ENCODE measurements around the gene APBA2.

Gene APBA2

GRCh38 chr15:28918141-28918983 lies 32.6 kb downstream of the APBA2 start:
- H2BK5ac ChIP-seq (ENCODE audit: low read depth, low read length, poor library complexity, severe bottlenecking), result no peak overlapping the region
- H2AFZ ChIP-seq (ENCODE audit: low read depth, low read length), result no peak overlapping the region

DNA sequence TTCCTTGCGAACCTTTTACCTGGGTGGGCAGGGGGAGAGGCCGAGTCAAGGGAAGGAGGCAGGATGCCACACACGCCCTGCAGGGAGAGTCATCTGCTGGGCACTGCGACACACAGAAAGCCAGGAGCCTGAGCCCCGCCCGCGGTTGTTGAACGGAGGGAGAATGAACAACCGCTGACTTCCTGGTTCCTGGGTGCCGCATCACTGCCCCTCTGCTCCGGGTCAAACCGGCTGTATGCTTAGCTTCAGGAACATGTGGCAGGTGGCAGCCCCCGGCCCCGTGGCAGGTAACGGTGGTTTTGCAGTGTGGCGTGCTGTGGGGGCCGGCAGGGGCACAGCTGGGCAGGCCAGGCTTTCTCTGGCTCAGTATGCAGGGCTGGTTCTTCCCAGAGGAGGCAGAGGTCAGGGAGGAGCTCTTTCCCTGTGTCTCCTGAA lies 33.4 kb downstream of the APBA2 start:
- no peak overlapping the region for H2BK12ac ChIP-seq (ENCODE audit: low read length in 2 of 2)
- peaks cover 0 to 8% of the 10 kb centered on the region in 2 experiments for H3K36me3 ChIP-seq (ENCODE audit: control insufficient read depth in 1 of 2, insufficient read depth in 2 of 2, low read depth in 1 of 2, low read length in 2 of 2)
- no peak overlapping the region for H2BK15ac ChIP-seq (ENCODE audit: low read depth, poor library complexity, severe bottlenecking)
- peak overlapping the region; percentile 12 for H4K91ac ChIP-seq (ENCODE audit: low read length)
- H3K14ac ChIP-seq (ENCODE audit: low read length in 2 of 2), result no peak overlapping the region
- no peak overlapping the region for H3K9ac ChIP-seq (ENCODE audit: low read length)
- no peak overlapping the region for H3K4ac ChIP-seq (ENCODE audit: low read depth in 1 of 2, low read length in 2 of 2)
- H3K4me1 ChIP-seq (ENCODE audit: control insufficient read depth, insufficient read depth, low read depth, low read length), result peaks cover 1% of the 10 kb centered on the region
- H2BK120ac ChIP-seq (ENCODE audit: low read depth, low read length), result no peak overlapping the region
- H2AK5ac ChIP-seq (ENCODE audit: low read length, severe bottlenecking), result no peak overlapping the region
- peak overlapping the region in 1 of 2 experiments; percentile 52 for H3K18ac ChIP-seq (ENCODE audit: low read depth in 1 of 2, low read length in 2 of 2)
- no peak overlapping the region for H3K4me2 ChIP-seq (ENCODE audit: low read length, poor library complexity, severe bottlenecking)
- peaks cover 4% of the 10 kb centered on the region for H3K79me1 ChIP-seq (replicated peaks; ENCODE audit: low read length, poor library complexity, severe bottlenecking)
- no peak overlapping the region for H3K4me3 ChIP-seq (ENCODE audit: insufficient read depth in 1 of 2, low read depth in 1 of 2, low read length in 2 of 2)
- H3K9me3 ChIP-seq (ENCODE audit: control insufficient read depth, low read length), result no peaks in the 10 kb centered on the region
- H2AFZ ChIP-seq (ENCODE audit: low read depth, low read length), result no peak overlapping the region
- H3K27ac ChIP-seq (ENCODE audit: low read length, poor library complexity, severe bottlenecking), result no peak overlapping the region
- peaks cover 0 to 47% of the 10 kb centered on the region in 2 experiments for H3K27me3 ChIP-seq (ENCODE audit: control insufficient read depth in 1 of 2, insufficient read depth in 1 of 2, low read length in 2 of 2)
- DNase-seq, result no peak
- H3K23ac ChIP-seq (ENCODE audit: low read length in 2 of 2), result no peak overlapping the region
- WGBS, result 79% methylated on average over 17 of the region's 17 CpGs
- no peak overlapping the region for H2BK5ac ChIP-seq (ENCODE audit: low read depth, low read length, poor library complexity, severe bottlenecking)
- peak overlapping the region; percentile 45 for H4K8ac ChIP-seq (ENCODE audit: low read length)

More at GRCh38 chr15:28918141-28918983, 32.6 kb downstream of the APBA2 start:
- WGBS, result 44% methylated on average over 41 of the region's 41 CpGs
- Histone ChIP-seq H3K4me2 (ENCODE audit: low read length, poor library complexity, severe bottlenecking) (no peak overlapping the region), H3K4ac (ENCODE audit: low read depth in 1 of 2, low read length in 2 of 2) (peak overlapping the region; percentile 4 to 55), H3K27ac (ENCODE audit: low read length, poor library complexity, severe bottlenecking) (no peak overlapping the region), H3K4me1 (ENCODE audit: control insufficient read depth, insufficient read depth, low read depth, low read length) (no peaks in the 10 kb centered on the region), H3K18ac (ENCODE audit: low read depth in 1 of 2, low read length in 2 of 2) (peak overlapping the region in 1 of 2 experiments; percentile 26), H3K27me3 (ENCODE audit: control insufficient read depth in 1 of 2, insufficient read depth in 1 of 2, low read length in 2 of 2) (peaks cover 0 to 49% of the 10 kb centered on the region in 2 experiments), H3K9me3 (ENCODE audit: control insufficient read depth, low read length) (no peaks in the 10 kb centered on the region), H3K4me3 (ENCODE audit: insufficient read depth in 1 of 2, low read depth in 1 of 2, low read length in 2 of 2) (no peak overlapping the region), H2BK12ac (ENCODE audit: low read length in 2 of 2) (no peak overlapping the region), H2BK15ac (ENCODE audit: low read depth, poor library complexity, severe bottlenecking) (no peak overlapping the region), H2AK5ac (ENCODE audit: low read length, severe bottlenecking) (no peak overlapping the region), H3K14ac (ENCODE audit: low read length in 2 of 2) (no peak overlapping the region), H3K23ac (ENCODE audit: low read length in 2 of 2) (no peak overlapping the region), H4K91ac (ENCODE audit: low read length) (peak overlapping the region; percentile 70), H3K79me1 (replicated peaks; ENCODE audit: low read length, poor library complexity, severe bottlenecking) (peaks cover 6% of the 10 kb centered on the region), H4K8ac (ENCODE audit: low read length) (peak overlapping the region; percentile 63), H2BK120ac (ENCODE audit: low read depth, low read length) (no peak overlapping the region), H3K9ac (ENCODE audit: low read length) (no peak overlapping the region), H3K36me3 (ENCODE audit: control insufficient read depth in 1 of 2, insufficient read depth in 2 of 2, low read depth in 1 of 2, low read length in 2 of 2) (peaks cover 0 to 8% of the 10 kb centered on the region in 2 experiments)
- peak; percentile 27 for DNase-seq

DNA sequence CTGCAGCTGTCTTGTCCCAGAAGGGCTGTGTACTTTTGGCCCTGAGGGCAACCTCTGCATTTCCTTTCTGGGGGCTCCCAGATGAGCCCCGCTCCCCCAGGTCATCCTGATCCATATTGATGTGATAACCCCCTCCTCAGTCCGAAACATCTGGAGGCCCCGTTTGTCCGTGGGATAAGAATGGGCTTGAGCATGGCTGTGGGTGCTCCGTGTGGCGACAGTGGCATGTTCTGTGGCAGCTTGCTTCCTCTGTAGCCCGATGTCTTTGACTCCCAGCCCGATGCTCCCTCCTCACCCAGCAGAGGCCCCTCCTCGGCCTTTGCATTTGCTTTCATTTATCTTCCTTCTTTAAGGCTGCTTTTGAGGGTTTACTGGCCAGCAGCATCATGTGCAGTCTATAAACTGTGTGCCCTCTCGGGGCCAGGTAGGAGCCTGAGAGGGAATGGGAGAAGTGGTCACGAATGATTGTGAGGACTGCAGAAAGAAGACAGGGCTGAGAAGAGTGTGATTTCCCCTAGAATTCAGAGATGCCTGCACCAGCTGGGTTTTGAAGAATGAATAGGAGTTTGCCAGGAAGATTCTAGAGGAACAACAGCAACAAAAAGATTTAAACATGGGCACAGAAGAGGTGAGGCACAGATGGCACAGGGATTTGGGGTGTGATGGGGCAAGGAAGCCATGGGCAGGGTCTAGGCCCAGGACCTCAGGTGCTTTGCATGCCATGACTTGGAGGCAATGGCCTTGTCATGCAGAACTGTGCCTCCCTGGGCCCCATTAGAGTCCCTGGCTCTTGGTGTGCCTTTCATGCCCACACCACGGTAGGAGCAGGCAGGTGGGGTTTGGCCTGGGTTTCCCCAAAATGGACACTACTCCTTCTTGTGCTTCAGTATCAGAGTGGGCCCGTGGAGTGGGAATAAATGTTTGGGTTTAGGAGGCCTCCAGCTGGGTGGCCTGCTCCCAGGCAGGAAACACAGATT lies 34.2 kb downstream of the APBA2 start:
- Histone ChIP-seq H3K9me3 (ENCODE audit: control insufficient read depth, low read length) (no peaks in the 10 kb centered on the region), H3K4me1 (ENCODE audit: control insufficient read depth, insufficient read depth, low read depth, low read length) (peaks cover 1% of the 10 kb centered on the region), H3K14ac (ENCODE audit: low read length in 2 of 2) (no peak overlapping the region), H3K27me3 (ENCODE audit: control insufficient read depth in 1 of 2, insufficient read depth in 1 of 2, low read length in 2 of 2) (peaks cover 0 to 42% of the 10 kb centered on the region in 2 experiments), H3K36me3 (ENCODE audit: control insufficient read depth in 1 of 2, insufficient read depth in 2 of 2, low read depth in 1 of 2, low read length in 2 of 2) (peaks cover 0 to 8% of the 10 kb centered on the region in 2 experiments), H3K9ac (ENCODE audit: low read length) (no peak overlapping the region), H3K23ac (ENCODE audit: low read length in 2 of 2) (peak overlapping the region in 1 of 2 experiments; percentile 36), H2AFZ (ENCODE audit: low read depth, low read length) (no peak overlapping the region), H2BK15ac (ENCODE audit: low read depth, poor library complexity, severe bottlenecking) (no peak overlapping the region), H3K18ac (ENCODE audit: low read depth in 1 of 2, low read length in 2 of 2) (no peak overlapping the region), H2BK5ac (ENCODE audit: low read depth, low read length, poor library complexity, severe bottlenecking) (no peak overlapping the region), H2BK120ac (ENCODE audit: low read depth, low read length) (no peak overlapping the region), H2AK5ac (ENCODE audit: low read length, severe bottlenecking) (no peak overlapping the region), H2BK12ac (ENCODE audit: low read length in 2 of 2) (peak overlapping the region in 1 of 2 experiments; percentile 43), H3K4me3 (ENCODE audit: insufficient read depth in 1 of 2, low read depth in 1 of 2, low read length in 2 of 2) (no peak overlapping the region), H4K8ac (ENCODE audit: low read length) (no peak overlapping the region), H3K27ac (ENCODE audit: low read length, poor library complexity, severe bottlenecking) (no peak overlapping the region), H3K4ac (ENCODE audit: low read depth in 1 of 2, low read length in 2 of 2) (peak overlapping the region in 1 of 2 experiments; percentile 20), H3K4me2 (ENCODE audit: low read length, poor library complexity, severe bottlenecking) (no peak overlapping the region), H4K91ac (ENCODE audit: low read length) (no peak overlapping the region), H3K79me1 (replicated peaks; ENCODE audit: low read length, poor library complexity, severe bottlenecking) (no peaks in the 10 kb centered on the region)
- WGBS, result 95% methylated on average over 13 of the region's 13 CpGs
- DNase-seq, result no peak
